GM10248 (cell line): Measurements from ENCODE around the gene RHOC.
A peak's percentile ranks its signal among the peaks of the same experiment; 100 is the strongest.

Source experiments
- CTCF ChIA-PET: fragments of 300-600 bp; sonication (Branson Sonifier 250); formaldehyde crosslinking; extraction: SDS; loops from one replicate; lab custom pipeline; 2021; ENCODE audit warnings: antibody characterized with exemption; lab: Yijun Ruan, JAX
- POLR2A ChIA-PET: fragments of 350-650 bp; sonication (Branson Sonifier 250); formaldehyde crosslinking; extraction: SDS; loops from one replicate; lab custom pipeline; 2020; ENCODE audit warnings: antibody characterized with exemption; lab: Yijun Ruan, JAX
- DNase-seq: peaks from one replicate; pipeline ENCODE4 v3.0.0; 2012; ENCODE audit errors: extremely low spot score
- CTCF ChIP-seq: IDR thresholded peaks from 2 replicates; pipeline ENCODE4 v1.5.1; 2012; ENCODE audit warnings: mild to moderate bottlenecking, low read depth; ENCODE audit errors: extremely low read depth, missing control alignments, control extremely low read depth

Gene RHOC

GRCh38 chr1:112718691-112719418 lies 11.9 kb upstream of the RHOC start:
- TF ChIP-seq CTCF = peak; percentile 84
- POLR2A ChIA-PET = interaction anchor here (0.6 kb wide), 2 partner anchors 299 to 339 kb away, joined by 3 to 4 read pairs; no protein-coding TSS in a partner anchor
- CTCF ChIA-PET = interaction anchor here (0.6 to 12.2 kb wide), 25 partner anchors 9 to 1563 kb away, joined by 3 to 410 read pairs (median 4); partner anchors contain the start of genes LRIG2 and RHOC
- peak; percentile 78 for DNase-seq

DNA sequence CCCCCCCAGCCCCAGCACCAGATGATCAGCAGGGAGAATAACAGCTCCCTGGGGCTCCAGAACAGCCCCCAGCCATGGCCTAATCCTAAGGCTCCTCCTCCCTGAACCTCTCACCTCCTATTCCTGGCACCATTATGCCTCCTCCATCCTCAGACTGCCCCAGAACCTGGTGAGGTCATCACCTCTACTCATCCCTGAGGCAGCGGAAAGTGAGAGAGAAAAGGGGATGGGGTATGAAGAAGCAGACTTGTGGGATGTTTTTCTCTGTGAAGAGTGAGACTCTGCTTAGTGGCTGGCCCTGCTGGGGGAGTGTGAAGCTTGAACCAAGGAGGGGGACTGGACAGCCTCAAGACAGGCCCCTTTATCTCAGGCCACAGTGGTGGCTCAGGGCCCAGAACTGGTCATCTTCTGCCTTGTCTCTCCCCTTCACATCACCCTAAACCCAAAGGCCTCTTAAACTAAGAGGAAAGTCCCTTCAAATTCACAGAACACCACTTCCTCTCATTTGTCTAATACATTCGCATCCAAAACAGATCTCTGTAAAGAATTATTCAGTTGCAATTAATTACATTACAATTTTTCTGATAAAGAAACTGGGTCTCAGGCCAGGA lies 10.4 kb upstream of the RHOC start:
- DNase-seq = no peak
- CTCF ChIA-PET = interaction anchor here (0.9 to 12.2 kb wide), 27 partner anchors 10 to 964 kb away, joined by 3 to 410 read pairs (median 5); partner anchors contain the start of genes LRIG2, MOV10 and RHOC

GRCh38 chr1:112716133-112716720 lies 9.3 kb upstream of the RHOC start:
- peak; percentile 98 for TF ChIP-seq CTCF
- CTCF ChIA-PET = interaction anchor here (0.7 to 12.2 kb wide), 55 partner anchors 9 to 1566 kb away, joined by 3 to 410 read pairs (median 5); partner anchors contain the start of genes LRIG2, MOV10, RHOC and SLC16A1
- DNase-seq = peak; percentile 77
- POLR2A ChIA-PET = no interaction called here

More for the DNA sequence above, 10.4 kb upstream of the RHOC start:
- TF ChIP-seq CTCF = no peak
- POLR2A ChIA-PET = no interaction called here

DNA sequence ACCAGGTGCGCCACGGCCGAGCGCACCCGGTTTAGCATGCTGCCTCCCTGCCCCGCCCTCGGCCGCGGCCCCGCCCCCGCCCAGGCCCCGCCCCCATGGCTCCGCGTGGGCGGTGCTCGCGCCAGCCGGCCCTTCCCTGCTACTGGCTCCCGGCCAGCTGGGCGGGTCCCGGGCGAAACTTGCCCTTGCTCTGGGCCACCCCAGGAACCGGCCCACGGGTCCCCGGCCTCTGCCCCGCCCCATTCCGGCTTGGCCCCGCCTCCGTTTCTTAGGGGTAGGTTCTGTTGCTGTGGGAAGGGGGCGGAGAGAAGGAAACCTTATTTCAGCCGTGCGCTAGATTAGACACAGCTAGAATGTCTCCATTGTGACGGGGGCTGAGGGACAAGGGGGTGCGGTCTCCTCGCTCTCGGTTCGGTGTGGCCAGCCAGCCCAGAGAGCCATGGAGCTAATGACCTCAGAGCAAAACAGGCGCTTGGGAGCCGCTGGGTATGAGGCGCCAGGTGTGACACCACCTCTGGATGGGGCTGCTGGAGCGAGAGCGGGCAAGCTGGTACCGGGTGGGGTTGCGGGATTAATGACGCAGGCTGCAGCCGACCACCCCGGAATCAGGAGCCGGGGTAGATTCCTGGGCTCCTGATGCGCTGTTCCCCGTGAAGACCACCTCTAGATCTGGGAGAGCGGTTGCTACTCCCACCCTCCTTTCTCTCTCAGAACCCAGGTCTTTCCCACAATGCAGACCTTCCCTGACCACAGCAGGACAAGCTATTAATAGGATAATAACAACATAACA lies 8.5 kb upstream of the RHOC start, which contains the start of gene PPM1J:
PPM1J (minus strand) TSS at position 69 of the 790 bp plus-strand sequence; CDS start at position 38, 31 bp downstream.
- CTCF ChIA-PET = interaction anchor here (0.6 to 12.2 kb wide), 54 partner anchors 8 to 1567 kb away, joined by 3 to 410 read pairs (median 4); partner anchors contain the start of genes LRIG2, MOV10, RHOC and SLC16A1
- peak; percentile 97 for DNase-seq
- no peak for TF ChIP-seq CTCF
- POLR2A ChIA-PET = interaction anchor here (0.5 to 1.2 kb wide), 3 partner anchors 11 to 96 kb away, joined by 3 to 5 read pairs (median 4); partner anchors contain the start of genes CAPZA1 and ST7L

DNA sequence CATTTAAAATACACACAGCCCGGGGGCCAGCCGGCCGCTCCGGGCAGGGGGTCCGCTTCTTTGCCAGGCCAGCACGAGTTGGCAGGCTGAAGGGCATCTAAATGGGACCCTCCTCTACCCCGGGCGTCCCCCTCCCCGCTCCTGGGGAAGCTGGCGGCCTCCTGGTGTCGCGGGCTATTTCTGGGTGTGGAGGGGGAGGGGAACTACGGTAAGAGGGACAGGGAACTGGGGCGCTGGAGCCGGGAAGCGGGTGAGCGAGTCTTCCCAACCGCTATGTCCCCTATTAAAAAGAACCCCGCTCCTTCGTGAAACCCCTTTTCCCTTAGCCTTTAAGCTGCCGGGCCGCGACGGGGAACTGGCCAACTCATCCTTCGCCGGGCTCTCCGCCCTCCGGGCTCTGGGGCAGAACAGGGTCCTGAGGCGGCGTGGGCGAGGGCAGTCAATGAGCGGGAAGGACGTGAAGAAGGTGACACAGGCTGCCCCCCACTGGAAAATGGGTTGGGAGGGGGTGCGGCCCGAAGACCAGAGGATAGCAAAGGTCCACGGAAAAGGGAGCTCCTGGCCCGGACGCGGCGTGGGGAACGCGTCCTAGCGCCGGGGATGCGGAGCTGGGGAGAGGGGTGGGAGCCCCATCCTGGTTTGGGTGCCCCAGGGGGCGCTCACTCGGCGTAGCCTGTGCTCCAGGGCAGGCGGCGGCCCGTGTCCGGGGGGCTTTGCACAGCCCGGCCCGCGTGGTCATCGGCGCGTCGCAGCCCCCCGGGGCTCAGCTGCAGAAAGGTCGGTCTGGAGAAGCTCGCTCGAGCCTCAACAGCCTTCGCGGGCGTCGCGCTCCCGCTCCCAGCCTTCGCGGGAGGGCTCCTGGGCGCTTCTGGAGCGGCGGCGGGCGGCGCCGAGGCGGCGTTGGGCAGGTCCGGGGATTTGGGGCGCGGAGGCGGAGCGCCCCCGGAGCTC lies 7.7 kb upstream of the RHOC start:
- POLR2A ChIA-PET = interaction anchor here (0.5 to 1.2 kb wide), 4 partner anchors 10 to 320 kb away, joined by 3 to 5 read pairs (median 4); partner anchors contain the start of genes CAPZA1 and ST7L
- CTCF ChIA-PET = interaction anchor here (0.9 to 12.2 kb wide), 37 partner anchors 7 to 967 kb away, joined by 3 to 410 read pairs (median 4); partner anchors contain the start of genes LRIG2, MOV10, RHOC and SLC16A1
- DNase-seq = no peak

More for the DNA sequence above, 7.7 kb upstream of the RHOC start:
- no peak for TF ChIP-seq CTCF
